ENCODE results near the gene KISS1R.
"Not testable (repeated sequence)": the region's sequence is repeated elsewhere in the genome, so short reads cannot be mapped to it uniquely, and the experiment has no call there.

KISS1R gene

GRCh38 chr19:876089-876488 lies 41.0 kb upstream of the KISS1R start:
- H3K4me3 ChIP-seq (ENCODE audit: low read depth, low read length), result no peak overlapping the region
- DNase-seq (ENCODE audit: low read depth, low spot score), result no peak
- no peak for TF ChIP-seq CTCF (IDR thresholded peaks at IDR 0.05; ENCODE audit: low read depth, low read length)
- in situ Hi-C loops (cut with HindIII; ENCODE audit: low sequenced_read_pairs), result no loop called here

- H3K4me3 ChIP-seq (ENCODE audit: low read depth, low read length), result no peak overlapping the region
- DNase-seq (ENCODE audit: low read depth, low spot score), result no peak
- TF ChIP-seq CTCF (IDR thresholded peaks at IDR 0.05; ENCODE audit: low read depth, low read length), result no peak
- in situ Hi-C loops (cut with HindIII; ENCODE audit: low sequenced_read_pairs), result no loop called here
Measured at GRCh38 chr19:876780-877314, 40.3 kb upstream of the KISS1R start.

- in situ Hi-C loops (cut with HindIII; ENCODE audit: low sequenced_read_pairs); H3K4me3 ChIP-seq (ENCODE audit: low read depth, low read length); DNase-seq (ENCODE audit: low read depth, low spot score): not testable (repeated sequence)
Measured at GRCh38 chr19:877992-878660, 39.0 kb upstream of the KISS1R start.

- in situ Hi-C loops (cut with HindIII; ENCODE audit: low sequenced_read_pairs); DNase-seq (ENCODE audit: low read depth, low spot score); H3K4me3 ChIP-seq (ENCODE audit: low read depth, low read length): not testable (repeated sequence)
Measured at GRCh38 chr19:878751-879561, 38.2 kb upstream of the KISS1R start.

GRCh38 chr19:879711-880438 lies 37.3 kb upstream of the KISS1R start:
- TF ChIP-seq CTCF (IDR thresholded peaks at IDR 0.05; ENCODE audit: low read depth, low read length), result no peak
- H3K4me3 ChIP-seq (ENCODE audit: low read depth, low read length), result no peak overlapping the region
- DNase-seq (ENCODE audit: low read depth, low spot score), result no peak
- in situ Hi-C loops (cut with HindIII; ENCODE audit: low sequenced_read_pairs), result no loop called here

- TF ChIP-seq CTCF (IDR thresholded peaks at IDR 0.05; ENCODE audit: low read depth, low read length), result no peak
- no peak overlapping the region for H3K4me3 ChIP-seq (ENCODE audit: low read depth, low read length)
- DNase-seq (ENCODE audit: low read depth, low spot score), result no peak
- in situ Hi-C loops (cut with HindIII; ENCODE audit: low sequenced_read_pairs), result no loop called here
Measured at GRCh38 chr19:881385-882071, 35.6 kb upstream of the KISS1R start.

GRCh38 chr19:882871-883497 lies 34.1 kb upstream of the KISS1R start:
- H3K4me3 ChIP-seq (ENCODE audit: low read depth, low read length), result no peak overlapping the region
- DNase-seq (ENCODE audit: low read depth, low spot score), result no peak
- TF ChIP-seq CTCF (IDR thresholded peaks at IDR 0.05; ENCODE audit: low read depth, low read length), result no peak
- in situ Hi-C loops (cut with HindIII; ENCODE audit: low sequenced_read_pairs), result no loop called here
